Heart right ventricle (tissue), 16 donors: ENCODE measurements around the gene ELFN1. TPM values are rescaled to one million over a fixed set of nuclear protein-coding genes. Genes with fewer than 3 reads are reported as not detected.
"Not testable (repeated sequence)": the region's sequence is repeated elsewhere in the genome, so short reads cannot be mapped to it uniquely, and the experiment has no call there.

Experiments
- ATAC-seq, 8 donors: fragments of 200-7000 bp; cut with Tn5 transposase; one replicate each; pipeline ENCODE4 v1.9.1; 2020; ENCODE audit warnings: mild to moderate bottlenecking in 8 of 8, moderate library complexity in 8 of 8, moderate number of reproducible peaks in 1 of 8
- DNase-seq, 2 donors: peaks; one replicate each; pipeline ENCODE4 v3.0.0-alpha.2; 2020
- H3K27ac ChIP-seq, 10 donors: fragments of 200-600 bp; sonication (generic) in 2 of 10; one replicate each; pipeline versions ENCODE4 v1.5.0 to v1.8.0; 2020 to 2022; ENCODE audit warnings: mild to moderate bottlenecking in 3 of 10
- H3K27me3 ChIP-seq, 7 donors: fragments of 200-600 bp; one replicate each; pipeline ENCODE4 v1.8.0; 2021 to 2022; ENCODE audit warnings: mild to moderate bottlenecking in 2 of 7
- H3K36me3 ChIP-seq, 9 donors: fragments of 200-600 bp; sonication (generic) in 1 of 9; one replicate each; pipeline versions ENCODE4 v1.5.0 to v1.8.0; 2020 to 2022; ENCODE audit warnings: mild to moderate bottlenecking in 2 of 9
- H3K4me1 ChIP-seq, 9 donors: fragments of 200-600 bp; sonication (generic) in 1 of 9; one replicate each; pipeline versions ENCODE4 v1.5.0 to v1.8.0; 2020 to 2022; ENCODE audit warnings: mild to moderate bottlenecking in 4 of 9
- H3K4me3 ChIP-seq, 10 donors: fragments of 200-600 bp; sonication (generic) in 2 of 10; one replicate each; pipeline versions ENCODE4 v1.5.0 to v1.8.0; 2020 to 2022; ENCODE audit warnings: mild to moderate bottlenecking in 7 of 10, moderate library complexity in 2 of 10
- H3K9me3 ChIP-seq, 11 donors: fragments of 200-600 bp in 10 of 11; sonication (generic) in 2 of 11; one replicate each; pipeline versions ENCODE4 v1.5.0 to v1.8.0; 2013 to 2022; ENCODE audit warnings: mild to moderate bottlenecking in 2 of 11, control low read depth in 1 of 11, moderate library complexity in 1 of 11
- CTCF ChIP-seq, 9 donors: fragments of 200-600 bp; sonication (generic) in 2 of 9; IDR thresholded peaks; one replicate each; pipeline versions ENCODE4 v1.5.0 to v1.8.0; 2021 to 2022; ENCODE audit warnings: antibody characterized with exemption in 9 of 9, mild to moderate bottlenecking in 5 of 9, moderate library complexity in 1 of 9
- WGBS, 2 donors: extraction: QIAGEN DNeasy Blood & Tissue Kit; methylation state at CpG; one replicate each; pipeline ENCODE4 v1.1.7; 2013; ENCODE audit warnings: inconsistent platforms in 1 of 2; 5-methylcytosine and 5-hydroxymethylcytosine counted together
- intact Hi-C, 10 donors: fragments of 100-400 bp; cut with DNase I; formaldehyde crosslinking; loops; one replicate each; pipeline versions ENCODE4 v1.11.1 to v1.14.2; 2022
- polyA plus RNA-seq, 2 donors: library from polyadenylated mRNA; stranded (reverse); fragments of 200-250 nt; gene quantifications; one replicate each; pipeline ENCODE4 v1.2.3, GENCODE V29; 2013
- total RNA-seq, 10 donors: library from RNA; stranded (reverse); fragmentation: NEBNext Ultra II Directional in 3 of 10; extraction: Animal tissue kit (Norgen Biotek cat#: 25700) in 3 of 10; gene quantifications; one replicate each; pipeline versions ENCODE4 v1.2.1 to v1.2.4, GENCODE V29; 2021 to 2023
- donor health status: Arrhythmogenic right ventricular cardiomyopathy.
- donor health status: ischemic (EF 13 %, LVEDD 7.1; RV severe dilation, severe dysfunction).
- donor health status: healthy with polysubstance abuse.
- donor health status: DM: no; HTN: yes; CAD: no.
- donor health status: DM: no; HTN: no; CAD: no.
- donor health status: ischemic (EF 25% LVEDD 6.9; RV normal size, moderate dysfunction).
- donor health status: ischemic (EF 25% LVEDD 5.7; RV mildly dilated, moderate dysfunction).
- donor health status: healthy.
- donor health status: DM: yes; HTN: yes; CAD: no.
- donor health status: Ischemic cardiomyopathy.
- donor health status: ischemic (EF 35%, LVEDD 5.7; RV mildly dilated, moderate dysfunction).
- donor health status: nonischemic (EF 11% LVEDD 7.7; RV severe dilation, severe dysfunction).
- donor health status: DM: yes; HTN: yes; CAD: no.
- donor health status: PGD.
- donor health status: ischemic (EF 29% LVEDD 5.4; RV normal size, mild dysfunction).
- donor health status: nonischemic (EF 23%, LVEDD 6.1; RV moderate dilation, normal function).

The ELFN1 gene
- total and polyA plus RNA-seq, 12 donors: 3.0 to 9.5 (median 6.0) TPM

GRCh38 chr7:1761774-1762173 lies 91.7 kb downstream of the ELFN1 start:
- DNase-seq (no peak), ATAC-seq (no peak)
- peaks cover 0 to 24% (median 10%) of the 10 kb centered on the region in 11 donors for H3K9me3 ChIP-seq
- H3K4me3 ChIP-seq: no peak overlapping the region
- H3K27me3 ChIP-seq: peaks cover 0 to 7% (median 0%) of the 10 kb centered on the region in 7 donors
- intact Hi-C loops: loop anchor here in 3 of 10 donors (10.0 kb wide), 3 partner anchors 97 to 177 kb away; no protein-coding TSS in a partner anchor
- 82 to 86% methylated on average over 11 of the region's 11 CpGs for WGBS, 2 donors
- H3K27ac ChIP-seq: no peak overlapping the region
- peaks cover 0 to 13% (median 0%) of the 10 kb centered on the region in 9 donors for H3K4me1 ChIP-seq
- no peaks in the 10 kb centered on the region for H3K36me3 ChIP-seq
- no peak for TF ChIP-seq CTCF (IDR thresholded peaks at IDR 0.05)

- Histone ChIP-seq H3K36me3 (no peaks in the 10 kb centered on the region), H3K4me3 (no peak overlapping the region), H3K27me3 (peaks cover 0 to 1% (median 0%) of the 10 kb centered on the region in 7 donors), H3K9me3 (peaks cover 0 to 24% (median 10%) of the 10 kb centered on the region in 11 donors), H3K27ac (no peak overlapping the region), H3K4me1 (peaks cover 0 to 13% (median 0%) of the 10 kb centered on the region in 9 donors)
- no peak for TF ChIP-seq CTCF (IDR thresholded peaks at IDR 0.05)
- intact Hi-C loops: loop anchor here in 3 of 10 donors (10.0 kb wide), 3 partner anchors 98 to 178 kb away; no protein-coding TSS in a partner anchor
- ATAC-seq: no peak
- DNase-seq: no peak
- 93 to 96% methylated on average over 30 of the region's 30 CpGs for WGBS, 2 donors
These were observed 92.3 kb downstream of the ELFN1 start for GRCh38 chr7:1762238-1762945.

- Histone ChIP-seq H3K36me3 (no peaks in the 10 kb centered on the region), H3K27ac (no peak overlapping the region), H3K27me3 (peaks cover 0 to 2% (median 0%) of the 10 kb centered on the region in 7 donors), H3K4me3 (no peak overlapping the region), H3K9me3 (peaks cover 0 to 24% (median 10%) of the 10 kb centered on the region in 11 donors), H3K4me1 (peaks cover 0 to 13% (median 0%) of the 10 kb centered on the region in 9 donors)
- DNase-seq (no peak), ATAC-seq (no peak)
- WGBS, 2 donors: 97 to 98% methylated on average over 13 of the region's 13 CpGs
- intact Hi-C loops: loop anchor here in 3 of 10 donors (10.0 kb wide), 3 partner anchors 98 to 178 kb away; no protein-coding TSS in a partner anchor
- TF ChIP-seq CTCF (IDR thresholded peaks at IDR 0.05): no peak
These were observed 93.0 kb downstream of the ELFN1 start for GRCh38 chr7:1763033-1763432.

- peaks cover 0 to 24% (median 10%) of the 10 kb centered on the region in 11 donors for H3K9me3 ChIP-seq
These were observed 93.8 kb downstream of the ELFN1 start for GRCh38 chr7:1763911-1764310.

More at GRCh38 chr7:1763911-1764310, 93.8 kb downstream of the ELFN1 start:
- WGBS, 2 donors: 95 to 97% methylated on average over 10 to 11 of the region's 15 CpGs
- H3K27me3 ChIP-seq, H3K4me3 ChIP-seq, H3K36me3 ChIP-seq, DNase-seq, H3K27ac ChIP-seq, ATAC-seq, H3K4me1 ChIP-seq: not testable (repeated sequence)
- intact Hi-C loops: loop anchor here in 3 of 10 donors (10.0 kb wide), 3 partner anchors 99 to 179 kb away; no protein-coding TSS in a partner anchor
